ENCODE data around the gene SSR4. TPM values are rescaled to one million over a fixed set of nuclear protein-coding genes. Genes with fewer than 3 reads are reported as not detected.

Gene SSR4
- polyA plus RNA-seq, 3 donors, result 138 to 174 (median 166) TPM

DNA sequence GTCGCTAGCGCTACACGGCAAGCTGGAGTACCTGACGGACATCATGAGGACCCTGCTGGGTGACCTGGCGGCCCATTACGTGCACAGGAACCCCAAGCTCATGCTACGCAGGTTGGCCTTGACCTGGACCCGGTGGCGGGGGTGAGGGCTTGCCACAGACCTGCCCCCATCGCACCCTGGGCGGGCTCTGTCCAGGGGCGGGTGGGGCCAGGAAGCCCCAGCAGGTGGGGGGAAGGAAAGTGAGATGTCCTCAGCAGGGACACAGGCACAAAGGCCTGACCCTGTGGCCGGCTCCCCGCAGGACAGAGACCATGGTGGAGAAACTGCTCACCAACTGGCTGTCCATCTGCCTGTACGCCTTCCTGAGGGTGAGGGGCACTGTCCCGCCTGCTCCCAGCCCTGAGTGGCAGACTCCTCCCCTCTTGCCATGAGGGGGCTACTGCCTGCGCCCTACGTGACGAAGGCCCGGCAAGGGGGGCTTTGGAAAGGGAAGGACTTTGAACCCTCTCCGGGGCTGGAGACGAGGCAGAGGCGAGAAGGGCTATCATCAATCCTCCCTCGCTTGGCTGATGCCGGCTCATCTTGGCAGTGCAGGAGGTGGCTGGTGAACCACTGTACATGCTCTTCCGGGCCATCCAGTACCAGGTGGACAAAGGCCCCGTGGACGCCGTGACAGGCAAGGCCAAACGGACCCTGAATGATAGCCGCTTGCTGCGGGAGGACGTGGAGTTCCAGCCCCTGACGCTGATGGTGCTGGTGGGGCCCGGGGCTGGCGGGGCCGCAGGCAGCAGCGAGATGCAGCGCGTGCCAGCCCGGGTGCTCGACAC, 19.0 kb upstream of the SSR4 start:
- DNase-seq (ENCODE audit: extremely low read depth in 1 of 11, low read depth in 9 of 11, low spot score in 4 of 11), result no peak

- no peak for DNase-seq (ENCODE audit: extremely low read depth in 1 of 11, low read depth in 9 of 11, low spot score in 4 of 11)
Observed at GRCh38 chrX:153776120-153776599, 18.3 kb upstream of the SSR4 start.

GRCh38 chrX:153776611-153777045, 17.8 kb upstream of the SSR4 start:
- no peak for DNase-seq (ENCODE audit: extremely low read depth in 1 of 11, low read depth in 9 of 11, low spot score in 4 of 11)

DNA sequence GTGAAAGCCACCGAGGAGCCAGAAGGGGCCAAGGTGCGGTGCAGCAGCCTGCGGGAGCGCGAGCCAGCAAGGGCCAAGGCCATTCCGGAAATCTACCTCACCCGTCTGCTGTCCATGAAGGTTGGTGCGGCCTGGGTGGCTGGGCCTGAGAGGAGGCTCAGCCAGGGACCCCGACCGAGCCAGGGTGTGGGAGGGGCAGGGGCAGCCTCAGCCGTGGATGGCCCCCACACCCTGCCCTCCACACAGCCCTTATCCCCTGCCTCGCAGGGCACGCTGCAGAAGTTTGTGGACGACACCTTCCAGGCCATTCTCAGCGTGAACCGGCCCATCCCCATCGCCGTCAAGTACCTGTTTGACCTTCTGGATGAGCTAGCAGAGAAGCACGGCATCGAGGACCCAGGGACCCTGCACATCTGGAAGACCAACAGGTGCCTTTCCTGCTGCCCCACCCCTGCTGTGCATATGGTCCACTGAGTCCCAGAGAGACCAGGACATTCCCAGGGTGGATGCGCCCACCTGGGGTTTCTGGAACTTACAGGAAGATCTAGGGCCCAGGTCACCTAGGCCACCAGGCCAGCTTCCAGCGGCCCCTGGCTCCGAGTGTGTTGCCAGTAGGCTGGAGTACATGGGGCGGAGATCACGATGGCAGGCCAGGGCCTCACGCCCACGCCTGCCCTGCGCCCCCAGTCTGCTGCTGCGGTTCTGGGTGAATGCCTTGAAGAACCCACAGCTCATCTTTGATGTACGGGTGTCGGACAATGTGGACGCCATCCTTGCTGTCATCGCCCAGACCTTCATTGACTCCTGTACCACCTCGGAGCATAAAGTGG, 17.0 kb upstream of the SSR4 start:
- no peak for DNase-seq (ENCODE audit: extremely low read depth in 1 of 11, low read depth in 9 of 11, low spot score in 4 of 11)

DNA sequence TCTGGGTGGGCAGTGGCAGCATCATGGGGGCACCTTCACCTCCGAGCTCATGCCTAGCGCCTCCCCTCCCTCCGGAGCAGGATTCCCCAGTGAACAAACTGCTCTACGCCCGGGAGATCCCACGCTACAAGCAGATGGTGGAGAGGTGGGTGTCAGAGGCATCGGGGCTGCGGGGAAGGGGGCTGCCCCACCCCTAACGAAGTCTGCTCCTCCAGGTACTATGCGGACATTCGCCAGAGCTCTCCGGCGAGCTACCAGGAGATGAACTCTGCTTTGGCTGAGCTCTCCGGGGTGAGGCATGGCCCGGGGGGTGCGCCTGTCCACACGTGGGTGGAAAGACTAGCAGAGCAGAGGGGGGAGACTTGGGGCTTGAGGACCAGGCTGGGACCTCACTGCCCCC, 16.3 kb upstream of the SSR4 start:
- DNase-seq (ENCODE audit: extremely low read depth in 1 of 11, low read depth in 9 of 11, low spot score in 4 of 11), result no peak

DNA sequence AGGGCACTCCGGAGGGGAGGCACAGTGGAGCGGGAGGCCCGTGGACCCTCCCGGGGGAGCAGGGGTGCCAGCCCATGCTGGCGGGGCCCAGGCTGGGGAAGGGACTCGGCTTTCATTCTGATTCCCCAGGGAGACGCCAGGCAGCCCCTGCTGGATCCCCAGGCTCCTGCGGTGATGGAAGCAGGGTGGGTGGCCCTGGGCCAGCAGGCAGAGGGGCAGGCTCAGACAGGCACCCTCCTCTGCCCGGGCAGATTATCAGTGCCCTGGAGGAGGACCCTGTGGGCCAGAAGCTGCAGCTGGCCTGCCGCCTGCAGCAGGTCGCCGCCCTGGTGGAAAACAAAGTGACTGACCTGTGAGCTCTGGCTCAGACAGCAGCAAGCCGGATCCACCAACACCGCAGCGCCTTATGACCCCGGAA, 15.8 kb upstream of the SSR4 start:
- no peak for DNase-seq (ENCODE audit: extremely low read depth in 1 of 11, low read depth in 9 of 11, low spot score in 4 of 11)

- DNase-seq (ENCODE audit: extremely low read depth in 1 of 11, low read depth in 9 of 11, low spot score in 4 of 11), result no peak
Observed at GRCh38 chrX:153779891-153780677, 14.4 kb upstream of the SSR4 start.

GRCh38 chrX:153780678-153781427, 13.6 kb upstream of the SSR4 start, which contains the start of gene SRPK3:
Gene SRPK3 (plus strand): TSS chrX:153781041. CDS start chrX:153781087, 46 bp downstream.
- DNase-seq (ENCODE audit: extremely low read depth in 1 of 11, low read depth in 9 of 11, low spot score in 4 of 11), result peak in 1 of 11 donors; percentile 39

DNA sequence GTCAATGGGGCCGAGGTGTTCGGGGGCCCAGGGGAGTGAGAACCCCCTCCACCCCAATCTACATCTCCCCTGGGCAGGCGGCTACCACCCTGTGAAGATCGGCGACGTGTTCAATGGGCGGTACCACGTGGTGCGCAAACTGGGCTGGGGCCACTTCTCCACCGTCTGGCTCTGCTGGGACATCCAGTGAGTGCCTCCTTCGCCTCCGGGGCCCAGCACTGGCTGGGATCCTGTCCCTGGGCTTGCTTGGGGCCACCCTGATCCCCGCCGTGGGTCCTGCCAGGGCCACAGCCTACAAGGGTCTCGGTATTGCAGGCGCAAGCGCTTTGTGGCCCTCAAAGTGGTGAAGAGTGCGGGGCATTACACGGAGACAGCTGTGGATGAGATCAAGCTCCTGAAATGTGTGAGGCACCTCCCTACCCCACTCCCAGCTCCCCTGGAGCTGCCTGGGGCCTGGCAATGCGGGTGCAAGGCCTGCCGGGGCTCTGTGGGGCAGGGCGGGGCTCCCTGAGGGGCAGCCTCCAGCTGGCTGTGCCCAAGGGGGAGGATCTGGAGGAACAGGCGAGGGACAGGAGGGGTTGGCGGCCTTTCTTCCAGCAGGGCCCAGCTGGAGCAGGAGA, 12.9 kb upstream of the SSR4 start:
- DNase-seq (ENCODE audit: extremely low read depth in 1 of 11, low read depth in 9 of 11, low spot score in 4 of 11), result no peak

GRCh38 chrX:153782313-153782712, 12.2 kb upstream of the SSR4 start:
- no peak for DNase-seq (ENCODE audit: extremely low read depth in 1 of 11, low read depth in 9 of 11, low spot score in 4 of 11)

DNA sequence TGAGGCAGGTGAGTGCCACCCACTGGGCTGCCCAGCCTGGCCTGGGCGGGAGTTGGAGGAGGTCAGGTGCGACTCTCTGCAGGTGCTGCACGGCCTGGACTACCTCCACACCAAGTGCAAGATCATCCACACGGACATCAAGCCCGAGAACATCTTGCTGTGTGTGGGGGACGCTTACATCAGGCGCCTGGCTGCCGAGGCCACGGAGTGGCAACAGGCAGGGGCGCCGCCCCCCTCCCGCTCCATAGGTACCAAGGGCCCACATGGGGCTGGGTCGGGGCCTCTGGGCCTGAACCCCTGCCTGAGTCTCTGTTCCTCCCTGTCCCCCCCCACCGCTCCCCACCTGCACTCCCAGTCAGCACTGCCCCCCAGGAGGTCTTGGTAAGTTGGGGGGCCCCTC, 11.6 kb upstream of the SSR4 start:
- no peak for DNase-seq (ENCODE audit: extremely low read depth in 1 of 11, low read depth in 9 of 11, low spot score in 4 of 11)

DNA sequence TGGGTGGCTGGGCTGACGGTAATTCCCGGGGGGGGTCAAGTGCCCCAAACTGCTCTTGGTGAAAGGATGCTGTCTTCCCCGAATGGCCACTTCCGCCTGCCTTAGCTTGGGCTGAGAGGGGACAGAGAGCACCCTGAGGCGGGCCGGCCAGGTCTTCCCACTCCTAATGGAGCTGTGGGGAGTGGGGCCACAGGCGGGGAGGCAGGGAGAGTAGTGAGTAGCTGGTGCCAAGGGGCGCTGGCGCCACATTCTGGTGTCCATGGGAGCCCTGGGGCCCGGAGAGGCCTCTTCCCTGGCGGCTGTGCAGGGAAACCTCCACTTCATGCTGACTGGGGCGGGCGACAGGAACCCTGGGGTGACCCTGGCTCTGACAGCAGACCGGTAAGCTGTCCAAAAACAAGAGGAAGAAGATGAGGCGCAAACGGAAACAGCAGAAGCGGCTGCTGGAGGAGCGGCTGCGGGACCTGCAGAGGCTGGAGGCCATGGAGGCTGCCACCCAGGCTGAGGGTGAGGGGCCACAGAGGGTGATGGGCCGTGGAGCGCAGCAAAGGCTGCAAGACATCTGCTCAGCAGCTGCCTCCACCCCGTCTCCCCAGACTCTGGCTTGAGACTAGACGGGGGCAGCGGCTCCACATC, 11.0 kb upstream of the SSR4 start:
- DNase-seq (ENCODE audit: extremely low read depth in 1 of 11, low read depth in 9 of 11, low spot score in 4 of 11), result no peak

- no peak for DNase-seq (ENCODE audit: extremely low read depth in 1 of 11, low read depth in 9 of 11, low spot score in 4 of 11)
Observed at GRCh38 chrX:153784325-153784967, 10.0 kb upstream of the SSR4 start.

DNA sequence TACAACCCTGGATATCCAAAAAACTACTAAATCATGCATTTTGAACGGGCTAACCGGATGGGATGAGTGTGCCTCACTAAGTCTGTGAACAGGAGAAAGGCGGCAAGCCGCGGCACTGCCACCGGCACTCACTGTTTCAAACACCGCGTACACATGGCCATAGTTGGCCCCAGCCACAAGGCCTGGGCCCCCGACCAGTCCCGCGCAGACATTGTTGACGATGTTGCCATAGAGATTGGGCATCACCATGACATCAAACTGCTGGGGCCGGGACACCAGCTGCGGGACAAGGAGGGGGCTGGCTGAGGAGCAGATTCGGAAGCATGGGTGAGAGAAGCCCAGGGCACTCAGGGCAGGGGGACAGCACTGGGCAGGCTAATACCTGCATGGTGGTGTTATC, 7.8 kb upstream of the SSR4 start:
- no peak for DNase-seq (ENCODE audit: extremely low read depth in 1 of 11, low read depth in 9 of 11, low spot score in 4 of 11)

DNA sequence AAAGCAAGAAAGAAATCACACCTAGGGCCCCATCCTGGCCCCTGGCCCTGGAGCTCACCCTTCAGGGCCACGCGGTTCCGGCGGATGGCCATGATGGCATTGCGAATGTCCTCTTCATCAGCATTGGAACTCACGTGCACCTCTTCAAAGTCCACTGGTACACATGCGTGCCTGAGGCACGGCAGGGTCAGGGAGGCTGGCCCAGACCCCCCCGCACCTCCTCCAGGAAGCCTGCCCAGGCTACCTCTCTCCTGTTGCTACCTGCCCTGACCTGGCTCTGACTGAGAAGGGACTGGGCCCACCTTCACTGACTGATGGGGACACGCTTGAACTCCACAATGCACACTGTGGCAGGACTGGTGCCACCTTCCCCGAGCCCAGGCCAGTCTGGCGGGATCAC, 4.8 kb upstream of the SSR4 start:
- no peak for DNase-seq (ENCODE audit: extremely low read depth in 1 of 11, low read depth in 9 of 11, low spot score in 4 of 11)

DNA sequence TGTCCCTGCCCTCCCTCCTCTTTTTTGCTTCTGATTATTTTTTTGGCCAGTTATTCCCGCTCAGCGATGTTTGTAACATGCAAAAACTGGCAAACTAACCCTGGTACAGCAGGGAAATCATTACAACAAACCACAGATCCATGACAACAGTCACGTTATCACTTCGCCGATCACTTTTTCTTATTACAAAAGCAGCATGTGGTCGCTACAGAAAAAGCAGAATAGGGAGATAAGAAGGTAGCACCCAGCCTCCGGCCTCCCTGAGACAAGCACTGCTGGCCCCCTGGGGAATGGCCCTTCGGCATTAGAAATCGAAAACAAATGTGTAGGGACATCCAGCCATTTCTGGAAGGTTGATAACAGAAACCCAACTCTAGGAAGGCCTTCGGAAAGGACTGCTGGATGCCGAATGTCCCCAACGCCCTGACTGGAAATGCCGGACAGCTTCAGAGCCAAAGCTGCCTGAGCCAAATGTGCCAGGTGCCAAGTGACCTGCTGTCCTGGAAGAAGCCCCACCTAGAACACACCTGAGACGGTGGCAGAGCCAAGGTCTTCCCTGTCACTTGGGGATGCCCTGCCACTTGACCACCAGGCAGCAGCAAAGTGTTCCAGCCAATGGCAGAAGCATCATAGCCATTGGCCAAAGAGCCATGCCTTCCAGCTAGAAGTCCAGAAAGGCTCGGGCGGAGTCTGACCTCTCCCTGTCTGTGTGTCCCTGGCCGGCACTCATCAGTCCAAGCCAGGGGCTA, 3.2 kb upstream of the SSR4 start:
- no peak for DNase-seq (ENCODE audit: extremely low read depth in 1 of 11, low read depth in 9 of 11, low spot score in 4 of 11)

DNA sequence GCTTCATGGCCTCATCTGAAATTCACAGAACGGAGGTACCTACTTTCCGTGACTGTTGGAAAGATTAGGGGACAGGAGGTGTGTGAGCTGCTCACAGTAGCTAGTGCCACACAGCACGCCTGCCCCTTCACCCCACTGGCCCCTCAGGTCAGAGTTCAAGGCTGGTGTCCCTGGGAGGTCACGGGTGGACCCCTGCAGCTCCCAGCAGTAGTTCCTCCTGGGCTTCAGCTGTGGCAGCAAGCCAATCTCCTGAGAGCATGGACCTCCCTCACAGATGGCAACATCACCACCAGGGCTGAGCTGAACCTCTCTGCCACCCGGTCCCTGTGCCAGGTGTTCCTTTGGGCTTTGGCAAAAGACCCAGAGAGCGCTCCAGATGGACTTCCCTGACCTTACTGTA, 2.1 kb upstream of the SSR4 start:
- no peak for DNase-seq (ENCODE audit: extremely low read depth in 1 of 11, low read depth in 9 of 11, low spot score in 4 of 11)
